ENCODE data around the gene TMIE. TPM values are rescaled to one million over a fixed set of nuclear protein-coding genes. Genes with fewer than 3 reads are reported as not detected.

The TMIE gene
- total and polyA plus RNA-seq, 9 of the 15 experiments (the other 6 are each of a cell fraction or from before 2014, with no cell fraction given) = not detected

- no peak overlapping the region for H2AFZ ChIP-seq (ENCODE audit: low read depth, low read length)
- intact Hi-C loops (cut with micrococcal nuclease) (no loop called here), in situ Hi-C loops (cut with MboI) (no loop called here)
- H3K4me1 ChIP-seq (replicated peaks in 1 of 2; ENCODE audit: control insufficient read depth in 2 of 2, insufficient read depth in 2 of 2, low read length in 2 of 2) = no peaks in the 10 kb centered on the region
- FAIRE-seq = no peak
- H3K9ac ChIP-seq (ENCODE audit: insufficient read depth in 1 of 2, low read depth in 2 of 2, low read length in 2 of 2) = peak overlapping the region in 1 of 2 experiments; percentile 14; a peak in 1 of 4 replicates
- CTCF ChIA-PET (ENCODE audit: low intra/inter-chr PET ratio) = no interaction called here
- ATAC-seq = peak; percentile 61
- no peaks in the 10 kb centered on the region for H3K36me3 ChIP-seq (ENCODE audit: control insufficient read depth, insufficient read depth, low read length)
- no peak overlapping the region for H3K4me3 ChIP-seq
- no peaks in the 10 kb centered on the region for H3K79me2 ChIP-seq (ENCODE audit: control insufficient read depth, insufficient read depth, low read length)
- H4K20me1 ChIP-seq (replicated peaks; ENCODE audit: control insufficient read depth, insufficient read depth, low read length) = no peaks in the 10 kb centered on the region
- H3K9me1 ChIP-seq (ENCODE audit: control insufficient read depth, insufficient read depth, low read length) = no peaks in the 10 kb centered on the region
- no peak overlapping the region for H3K27ac ChIP-seq (ENCODE audit: extremely low read depth, low read depth, low read length)
- no peak for TF ChIP-seq STAT5A (IDR thresholded peaks at IDR 0.05; ENCODE audit: borderline replicate concordance, low read length)
- 0 out of 2 replicates have a peak, but pooled peaks have one; percentile 53 for TF ChIP-seq EHMT2 (IDR thresholded peaks at IDR 0.05)
- no peak for TF ChIP-seq ZNF253 (CRISPR knock-in tag; conservative IDR thresholded peaks at IDR 0.05)
- TF ChIP-seq REST (IDR thresholded peaks at IDR 0.05; ENCODE audit: borderline replicate concordance) = peak; percentile 84
- no peak for TF ChIP-seq REST (CRISPR knock-in tag; IDR thresholded peaks at IDR 0.05; ENCODE audit: low read depth)
- TF ChIP-seq BRF2 (IDR thresholded peaks at IDR 0.05; ENCODE audit: borderline replicate concordance, insufficient read depth, insufficient read length) = no peak
- no peak overlapping the region for H3K4me2 ChIP-seq (ENCODE audit: insufficient read depth, low read length)
- no peak for DNase-seq (ENCODE audit: extremely low read depth in 1 of 4, low spot score in 3 of 4)
- POLR2A ChIA-PET = interaction anchor here (0.6 kb wide), 2 partner anchors 85 to 270 kb away, joined by 3 read pairs; no protein-coding TSS in a partner anchor
- BruUV-seq (replicated peaks) = no TSS peak
- no peaks in the 10 kb centered on the region for H3K9me3 ChIP-seq (replicated peaks; ENCODE audit: control insufficient read depth, insufficient read depth, low read depth, low read length)
- under 1% methylated on average over 9 of the region's 12 CpGs for WGBS (ENCODE audit: insufficient coverage, low coverage, missing lambda C conversion rate)
- H3K27me3 ChIP-seq (ENCODE audit: control insufficient read depth in 2 of 2, insufficient read depth in 2 of 2, low read length in 2 of 2) = peaks cover 6 to 33% of the 10 kb centered on the region in 2 experiments; a peak in 4 of 5 replicates
These were observed 41.9 kb downstream of the TMIE start for GRCh38 chr3:46742992-46743585.

Data from K562 (cell line).